ENCODE results near the gene GMIP. TPM values are rescaled to one million over a fixed set of nuclear protein-coding genes. Genes with fewer than 3 reads are reported as not detected.
"Not testable (repeated sequence)": the region's sequence is repeated elsewhere in the genome, so short reads cannot be mapped to it uniquely, and the experiment has no call there.

GMIP gene
- total and polyA plus RNA-seq, 2 of the 13 experiments (the other 11 are each of a cell fraction or from before 2014, with no cell fraction given): 1.5 to 1.8 TPM

- TF ChIP-seq SALL2 (CRISPR knock-in tag; IDR thresholded peaks at IDR 0.05) (no peak), CENPBD1 (CRISPR knock-in tag; IDR thresholded peaks at IDR 0.05; ENCODE audit: borderline replicate concordance, low read depth) (no peak), NFE2L1 (CRISPR knock-in tag; IDR thresholded peaks at IDR 0.05; ENCODE audit: borderline replicate concordance) (no peak), RBAK (CRISPR knock-in tag; IDR thresholded peaks at IDR 0.05) (no peak)
Measured at GRCh38 chr19:19643158-19644053, at the start of gene GMIP (continued).

GRCh38 chr19:19691683-19692082, 48.2 kb upstream of the GMIP start:
- H3K27me3 ChIP-seq (ENCODE audit: control insufficient read depth in 1 of 2, insufficient read depth in 2 of 2, low read length in 2 of 2): no peaks in the 10 kb centered on the region
- no peak overlapping the region for H2AFZ ChIP-seq (ENCODE audit: low read length)
- no peaks in the 10 kb centered on the region for H3K9me3 ChIP-seq (ENCODE audit: low read length)
- H3K27ac ChIP-seq (ENCODE audit: extremely low read length, insufficient read depth, low read length): no peak overlapping the region
- ATAC-seq (no peak), FAIRE-seq (no peak), DNase-seq (ENCODE audit: low spot score) (no peak)
- no peak overlapping the region for H3K4me3 ChIP-seq (replicated peaks in 1 of 3; ENCODE audit: insufficient read depth in 1 of 3, low read depth in 2 of 3, low read length in 3 of 3)
- no peaks in the 10 kb centered on the region for H3K79me2 ChIP-seq (ENCODE audit: insufficient read depth, low read length)
- H3K4me1 ChIP-seq (ENCODE audit: insufficient read depth, low read length): no peaks in the 10 kb centered on the region
- in situ Hi-C loops (cut with HindIII; ENCODE audit: extremely low pct_ligation_motif_present, low pct_unique_long_range_greater_than_20kb) (no loop called here), intact Hi-C loops (cut with micrococcal nuclease; ENCODE audit: unreplicated experiment) (no loop called here)
- no peak overlapping the region for H3K9ac ChIP-seq (ENCODE audit: insufficient read depth, low read depth, low read length)
- H3K36me3 ChIP-seq (replicated peaks in 1 of 2; ENCODE audit: control insufficient read depth in 1 of 2, insufficient read depth in 2 of 2, low read length in 2 of 2): no peaks in the 10 kb centered on the region
- CTCF ChIA-PET (ENCODE audit: low intra/inter-chr PET ratio, low total read pairs): no interaction called here
- TF ChIP-seq ZNF547 (CRISPR knock-in tag; IDR thresholded peaks at IDR 0.05) (no peak), IRF9 (CRISPR knock-in tag; IDR thresholded peaks at IDR 0.05; ENCODE audit: borderline replicate concordance) (no peak), NR1H2 (CRISPR knock-in tag; IDR thresholded peaks at IDR 0.05; ENCODE audit: borderline replicate concordance, low read depth) (no peak)
- POLR2A ChIA-PET: no interaction called here
- no TSS peak for BruUV-seq (replicated peaks)
- 62% methylated on average over 10 of the region's 10 CpGs for WGBS (ENCODE audit: low lambda C conversion rate)
- H3K4me2 ChIP-seq (ENCODE audit: low read depth, low read length): no peak overlapping the region
- no peaks in the 10 kb centered on the region for H4K20me1 ChIP-seq (ENCODE audit: insufficient read depth, low read length)

GRCh38 chr19:19689023-19689422, 45.6 kb upstream of the GMIP start:
- 98% methylated on average over 10 of the region's 10 CpGs for WGBS (ENCODE audit: low lambda C conversion rate)
- not testable (repeated sequence) for FAIRE-seq

More at GRCh38 chr19:19689023-19689422, 45.6 kb upstream of the GMIP start:
- H2AFZ ChIP-seq (ENCODE audit: low read length); DNase-seq (ENCODE audit: low spot score); intact Hi-C loops (cut with micrococcal nuclease; ENCODE audit: unreplicated experiment); ATAC-seq; H3K4me3 ChIP-seq (replicated peaks in 1 of 3; ENCODE audit: insufficient read depth in 1 of 3, low read depth in 2 of 3, low read length in 3 of 3); H3K9ac ChIP-seq (ENCODE audit: insufficient read depth, low read depth, low read length); H4K20me1 ChIP-seq (ENCODE audit: insufficient read depth, low read length); H3K9me3 ChIP-seq (ENCODE audit: low read length); H3K4me1 ChIP-seq (ENCODE audit: insufficient read depth, low read length); POLR2A ChIA-PET; CTCF ChIA-PET (ENCODE audit: low intra/inter-chr PET ratio, low total read pairs); H3K27ac ChIP-seq (ENCODE audit: extremely low read length, insufficient read depth, low read length); in situ Hi-C loops (cut with HindIII; ENCODE audit: extremely low pct_ligation_motif_present, low pct_unique_long_range_greater_than_20kb); BruUV-seq (replicated peaks); H3K36me3 ChIP-seq (replicated peaks in 1 of 2; ENCODE audit: control insufficient read depth in 1 of 2, insufficient read depth in 2 of 2, low read length in 2 of 2); H3K27me3 ChIP-seq (ENCODE audit: control insufficient read depth in 1 of 2, insufficient read depth in 2 of 2, low read length in 2 of 2); H3K4me2 ChIP-seq (ENCODE audit: low read depth, low read length); H3K79me2 ChIP-seq (ENCODE audit: insufficient read depth, low read length): not testable (repeated sequence)

Data from HepG2 (cell line).